Stimulated activated CD4-positive, alpha-beta T cell treated with anti-CD3 and anti-CD28 coated beads, Interleukin-1b, Interleukin-23, amount 100 ng/mL, for 1 hour (primary cell): Measurements from ENCODE around the gene AK9.

Experiments
- DNase-seq, 2 donors: peaks; one replicate each; pipeline ENCODE4 v3.0.0-alpha.2; 2020; ENCODE audit warnings: low read depth in 2 of 2

Gene AK9

GRCh38 chr6:109456710-109457561, 234.1 kb downstream of the AK9 start:
- DNase-seq = no peak

GRCh38 chr6:109456111-109456583, 234.9 kb downstream of the AK9 start:
- DNase-seq = no peak

GRCh38 chr6:109455437-109456110, 235.4 kb downstream of the AK9 start, which contains the start of gene MICAL1:
TSS of gene MICAL1 (minus strand) at chr6:109455772. CDS start at chr6:109454196, 1,576 bp downstream.
- DNase-seq = peak in 1 of 2 donors; percentile 41

DNA sequence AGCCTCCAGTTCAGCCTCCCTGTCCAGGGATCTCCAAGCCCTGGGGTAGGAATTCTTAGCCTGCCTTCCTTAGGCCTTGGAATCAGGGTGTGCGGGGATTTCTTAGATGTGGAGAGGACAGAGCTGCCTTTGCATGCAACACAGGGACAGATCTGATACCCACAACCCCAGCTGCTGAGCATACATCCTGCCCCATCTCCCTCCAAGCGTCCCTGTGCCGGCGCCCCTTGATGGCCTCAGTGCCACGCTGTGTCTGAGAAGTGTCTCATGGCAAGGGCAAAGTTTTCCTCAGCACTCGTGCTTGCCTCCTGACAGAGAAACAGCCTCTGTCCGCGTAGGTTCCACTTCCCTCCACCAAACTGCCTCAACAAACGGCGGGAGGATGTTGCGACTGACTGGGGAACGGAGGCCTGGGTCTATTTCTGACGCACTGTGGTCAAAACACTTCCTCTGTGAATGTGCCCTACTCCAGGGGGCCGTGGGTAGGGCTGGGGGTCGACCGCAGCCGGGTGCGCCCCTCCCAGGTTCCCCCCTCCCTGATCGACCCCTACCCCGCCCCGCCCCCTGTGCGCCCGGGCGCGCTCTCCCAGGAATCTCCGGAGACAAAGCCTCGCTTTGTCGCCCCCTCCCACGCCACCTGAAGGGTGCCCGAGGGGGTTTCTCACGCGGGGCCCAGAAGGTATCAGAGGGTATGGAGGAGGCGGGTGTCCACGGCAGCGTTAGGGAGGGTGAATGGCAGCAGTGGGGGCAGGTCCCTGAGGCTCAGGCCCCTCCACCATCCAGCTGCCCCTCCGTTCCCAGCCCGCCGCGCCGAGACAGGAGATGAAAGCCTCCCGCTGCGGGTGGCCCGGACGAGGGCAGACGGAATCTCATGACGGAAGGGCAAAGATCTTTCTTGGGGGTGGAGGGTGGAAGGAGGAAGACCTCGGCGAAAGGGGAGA, 236.2 kb downstream of the AK9 start:
- peak in 1 of 2 donors; percentile 38 for DNase-seq

DNA sequence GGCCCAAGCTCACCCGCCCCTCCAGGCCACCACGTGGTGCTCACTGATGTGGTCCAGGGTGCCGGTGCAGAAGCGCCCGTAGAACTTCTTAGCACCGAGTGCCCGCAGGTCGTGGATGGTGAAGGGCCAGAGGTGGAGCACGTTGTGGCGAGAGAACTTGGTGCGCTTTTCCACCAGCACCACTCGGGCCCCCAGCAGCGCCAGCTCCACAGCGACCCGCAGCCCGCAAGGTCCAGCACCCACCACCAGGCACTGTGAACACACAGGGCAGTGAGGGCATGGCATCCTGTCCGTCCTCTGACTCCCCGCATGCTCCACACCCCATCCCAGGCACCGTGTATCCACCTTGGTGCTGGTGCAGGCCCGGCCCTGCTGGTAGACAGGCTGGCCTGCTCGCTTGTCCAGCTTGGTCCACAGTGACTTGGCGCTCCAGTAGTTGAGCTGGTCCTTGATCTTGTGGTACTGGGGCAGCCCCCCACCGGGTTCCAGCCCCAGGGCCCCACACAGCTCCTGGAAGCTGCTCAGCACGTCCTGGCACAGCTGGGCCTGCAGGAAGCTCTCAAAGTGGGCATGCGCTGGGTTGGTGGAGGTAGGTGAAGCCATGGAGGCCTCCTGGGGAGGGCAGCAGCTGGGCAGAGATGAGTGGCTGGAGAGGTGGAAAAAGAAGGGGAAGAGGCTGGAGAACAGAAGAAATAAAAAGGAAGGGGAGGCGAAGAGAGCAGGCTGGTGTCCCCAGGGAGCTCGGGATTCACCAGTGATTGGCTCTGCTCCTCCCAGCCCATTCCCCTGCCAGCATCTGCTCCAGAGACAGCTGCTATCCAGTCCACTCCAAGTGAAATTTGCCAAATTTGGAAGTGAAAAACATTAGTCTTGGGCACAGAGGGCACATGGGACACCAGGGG, 237.2 kb downstream of the AK9 start:
- no peak for DNase-seq

GRCh38 chr6:109453156-109453555, 237.8 kb downstream of the AK9 start:
- DNase-seq = no peak

- DNase-seq = no peak
These were observed 238.8 kb downstream of the AK9 start for GRCh38 chr6:109452181-109452580.

DNA sequence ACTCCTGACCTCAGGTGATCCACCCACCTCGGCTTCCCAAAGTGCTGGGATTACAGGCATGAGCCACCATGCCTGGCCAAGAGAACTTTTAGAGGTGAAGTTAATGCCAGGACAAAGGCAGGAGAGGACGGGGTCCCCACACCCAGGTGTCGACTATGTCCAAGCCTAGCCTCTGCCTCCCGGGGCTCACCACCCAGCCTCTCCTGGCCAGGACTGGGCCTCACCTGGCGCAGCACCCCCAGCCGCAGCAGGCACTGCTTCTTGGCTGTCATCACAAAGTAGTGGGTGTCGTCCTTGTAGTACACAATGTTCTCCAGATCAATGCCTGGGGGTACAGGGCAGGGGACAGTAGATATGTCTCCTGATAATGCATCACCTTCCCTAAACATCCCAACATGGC, 239.6 kb downstream of the AK9 start:
- DNase-seq = no peak

- DNase-seq = no peak
These were observed 240.2 kb downstream of the AK9 start for GRCh38 chr6:109450801-109451200.

DNA sequence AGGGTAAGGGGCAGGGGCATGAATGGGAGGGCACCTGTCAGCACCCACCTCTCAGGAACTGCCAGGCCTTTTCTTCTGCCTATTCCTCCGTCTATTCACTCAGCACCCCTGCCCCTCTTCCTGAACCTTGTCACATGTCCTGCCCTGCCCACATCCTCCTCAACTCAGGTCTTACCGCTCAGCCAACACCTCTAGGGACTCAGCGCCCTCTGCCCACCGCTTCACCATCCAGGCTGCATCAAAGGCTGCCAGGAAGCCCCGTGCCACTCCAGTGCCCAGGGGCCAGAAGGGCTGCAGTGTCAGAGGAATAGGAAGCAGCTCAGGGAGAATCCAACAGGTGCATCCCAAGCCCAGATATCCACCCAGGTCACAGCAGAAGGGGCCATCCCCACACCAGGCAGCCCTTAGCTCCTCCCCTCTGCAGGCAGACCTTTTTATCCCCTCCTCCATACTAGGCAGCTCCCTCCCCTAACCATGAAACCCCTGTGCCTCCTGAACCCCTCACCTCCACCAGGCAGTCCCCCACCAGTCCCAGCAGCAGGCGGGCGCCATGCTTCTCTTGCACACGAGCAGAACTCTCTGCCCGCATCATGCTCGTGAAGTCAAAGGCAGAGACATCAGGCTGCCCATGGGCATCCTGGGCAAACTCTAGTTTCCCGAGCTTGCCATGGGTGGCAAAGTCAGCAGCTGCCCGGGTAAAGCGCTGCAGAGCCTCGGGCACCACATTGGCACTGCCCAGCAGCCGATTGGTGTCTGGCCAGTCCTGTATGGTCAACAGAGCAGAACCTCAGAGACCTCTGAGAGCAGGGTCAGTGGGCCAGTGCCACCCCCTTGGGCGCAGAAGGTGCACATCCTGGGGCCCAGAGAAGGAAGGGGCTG, 241.0 kb downstream of the AK9 start:
- no peak for DNase-seq

GRCh38 chr6:109449064-109449794, 241.8 kb downstream of the AK9 start:
- no peak for DNase-seq

- no peak for DNase-seq
These were observed 242.4 kb downstream of the AK9 start for GRCh38 chr6:109448615-109449014.

- no peak for DNase-seq
These were observed 243.0 kb downstream of the AK9 start for GRCh38 chr6:109447878-109448555.

DNA sequence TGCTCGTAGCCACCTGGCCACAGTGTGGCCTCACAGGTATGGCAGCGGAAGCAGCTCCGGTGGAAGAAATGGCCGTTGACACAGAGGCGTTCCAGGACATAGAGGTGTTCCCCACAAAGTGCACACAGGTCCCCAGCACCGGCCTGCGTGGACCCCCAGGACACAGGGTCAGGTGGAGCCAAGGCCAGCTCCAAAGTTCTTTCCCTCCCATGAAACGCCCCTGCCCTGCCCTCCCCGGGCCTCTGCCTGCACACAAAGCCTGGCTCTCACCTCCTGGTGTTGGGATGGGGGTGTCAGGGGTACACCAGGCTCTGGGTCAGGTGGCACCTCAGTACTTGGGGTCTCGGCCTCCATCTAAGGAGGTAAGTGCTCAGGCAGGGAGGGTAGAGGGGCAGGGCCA, 243.9 kb downstream of the AK9 start:
- no peak for DNase-seq

DNA sequence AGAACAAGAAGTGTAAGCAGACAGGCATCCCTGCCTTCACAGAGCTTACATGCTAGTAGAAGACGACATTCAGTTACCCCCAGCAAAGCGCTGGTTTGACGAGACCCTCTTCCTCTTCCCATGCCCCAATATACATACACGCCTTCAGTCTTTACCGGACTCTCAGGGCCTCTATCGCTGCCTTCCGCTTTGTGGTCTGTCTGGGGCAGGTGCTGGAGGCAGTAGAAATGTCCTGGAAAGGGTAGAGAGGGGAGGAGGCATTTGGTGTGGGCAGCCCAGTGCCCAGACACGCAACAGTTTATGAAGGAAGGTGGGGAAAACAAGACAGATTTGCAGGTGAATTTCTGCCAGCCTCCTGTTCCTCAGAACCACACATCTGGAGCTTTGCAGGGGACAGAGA, 244.5 kb downstream of the AK9 start:
- DNase-seq = no peak

DNA sequence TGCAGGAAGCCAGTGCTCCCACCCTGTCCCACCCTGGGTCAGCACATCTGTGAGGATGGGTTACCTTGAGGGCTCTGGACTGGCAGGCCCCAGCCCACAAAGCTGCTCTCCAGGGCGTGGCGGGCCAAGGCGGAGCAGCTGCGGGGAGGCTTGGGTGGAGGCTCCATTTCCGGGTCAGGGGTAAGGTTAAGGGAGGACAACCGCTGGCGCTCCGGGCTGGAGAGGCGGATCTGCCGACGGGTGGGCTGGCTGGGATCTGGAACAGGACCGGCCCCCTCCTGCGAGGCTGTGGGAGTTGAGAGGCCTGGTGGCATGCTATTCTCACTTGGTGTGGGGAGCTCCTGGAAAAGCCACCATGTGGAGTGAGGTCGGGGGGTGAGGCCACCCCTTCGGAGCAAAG, 244.9 kb downstream of the AK9 start:
- no peak for DNase-seq

GRCh38 chr6:109445382-109445781, 245.6 kb downstream of the AK9 start:
- no peak for DNase-seq

GRCh38 chr6:109443425-109443950, 247.5 kb downstream of the AK9 start:
- DNase-seq = no peak
